OCI-LY1 (cell line): ENCODE data around the gene TICRR.

Source experiments
- H2AFZ ChIP-seq: fragments of 200-600 bp; sonication (generic), shearing (Covaris generic); 2 replicates; pipeline ENCODE4 v1.6.0; 2014; ENCODE audit warnings: antibody characterized with exemption, mild to moderate bottlenecking, low read length
- H3F3A ChIP-seq: fragments of 200-600 bp; sonication (generic), shearing (Covaris generic); 2 replicates; pipeline ENCODE4 v1.6.0; 2014; ENCODE audit warnings: mild to moderate bottlenecking, antibody characterized with exemption, low read length, moderate library complexity; ENCODE audit not compliant: insufficient read depth
- H3K27ac ChIP-seq: fragments of 200-600 bp; sonication (generic); 2 replicates; pipeline ENCODE4 v1.5.1; 2014; ENCODE audit warnings: low read length, mixed run types, mild to moderate bottlenecking, low read depth; ENCODE audit not compliant: poor library complexity, severe bottlenecking
- H3K27me3 ChIP-seq: fragments of 200-600 bp; sonication (generic); 2 replicates; pipeline ENCODE4 v1.6.0; 2014; ENCODE audit warnings: antibody characterized with exemption, mild to moderate bottlenecking, low read length, moderate library complexity; ENCODE audit not compliant: insufficient read depth
- H3K36me3 ChIP-seq: fragments of 200-600 bp; sonication (generic); 2 replicates; pipeline ENCODE4 v1.6.1; 2014; ENCODE audit warnings: mild to moderate bottlenecking, antibody characterized with exemption, low read length, moderate library complexity, mixed read lengths; ENCODE audit not compliant: insufficient read depth
- H3K4me1 ChIP-seq: fragments of 200-600 bp; sonication (generic); 2 replicates; pipeline ENCODE4 v1.5.1; 2014; ENCODE audit warnings: mild to moderate bottlenecking, low read length, moderate library complexity; ENCODE audit not compliant: insufficient read depth, severe bottlenecking
- H3K4me2 ChIP-seq: fragments of 200-600 bp; sonication (generic), shearing (Covaris generic); 2 replicates; pipeline ENCODE4 v1.6.1; 2014; ENCODE audit warnings: low read length
- H3K4me3 ChIP-seq: fragments of 200-600 bp; sonication (generic); 2 replicates; pipeline ENCODE4 v1.5.1; 2014; ENCODE audit warnings: low read length, low read depth, mild to moderate bottlenecking, mixed read lengths; ENCODE audit not compliant: poor library complexity, severe bottlenecking
- H3K79me2 ChIP-seq: fragments of 200-600 bp; shearing (Covaris generic); 2 replicates; pipeline ENCODE4 v1.6.1; 2016; ENCODE audit warnings: mixed run types, low read length, mixed read lengths; ENCODE audit not compliant: insufficient read depth
- H3K9ac ChIP-seq: fragments of 200-600 bp; sonication (generic), shearing (Covaris generic); 2 replicates; pipeline ENCODE4 v1.6.1; 2014; ENCODE audit warnings: mild to moderate bottlenecking, low read length, mixed read lengths
- H3K9me2 ChIP-seq: fragments of 200-600 bp; sonication (generic), shearing (Covaris generic); 2 replicates; pipeline ENCODE4 v1.6.1; 2014; ENCODE audit warnings: low read depth, mild to moderate bottlenecking, low read length, mixed read lengths
- H3K9me3 ChIP-seq: fragments of 200-600 bp; shearing (Covaris generic); 2 replicates; pipeline ENCODE4 v1.6.1; 2014; ENCODE audit warnings: low read length, mixed read lengths
- H4K20me1 ChIP-seq: fragments of 200-600 bp; sonication (generic), shearing (Covaris generic); 2 replicates; pipeline ENCODE4 v1.6.0; 2016; ENCODE audit warnings: mild to moderate bottlenecking, low read length; ENCODE audit not compliant: insufficient read depth
- EZH2 ChIP-seq: fragments of 200-600 bp; sonication (generic), shearing (Covaris generic); IDR thresholded peaks from 2 replicates; pipeline ENCODE4 v1.8.0; 2017; ENCODE audit warnings: borderline replicate concordance, mixed run types, mild to moderate bottlenecking, antibody characterized with exemption, low read length, moderate library complexity, mixed read lengths
- TF ChIP-seq, protein P1 (sequence below): fragments of 200-600 bp; sonication (generic), shearing (Covaris generic); IDR thresholded peaks from 2 replicates; pipeline ENCODE4 v1.5.1; 2017; ENCODE audit warnings: mild to moderate bottlenecking, antibody characterized with exemption, low read length, moderate library complexity, mixed read lengths

Gene TICRR

GRCh38 chr15:89556413-89557262, 18.6 kb upstream of the TICRR start:
- H4K20me1 ChIP-seq, result no peaks in the 10 kb centered on the region
- no peak overlapping the region for H3K27ac ChIP-seq
- no peaks in the 10 kb centered on the region for H3K27me3 ChIP-seq
- no peak overlapping the region for H2AFZ ChIP-seq
- no peak overlapping the region for H3K4me3 ChIP-seq
- H3K36me3 ChIP-seq, result no peaks in the 10 kb centered on the region
- no peak for TF ChIP-seq EZH2
- TF ChIP-seq, protein P1, sequence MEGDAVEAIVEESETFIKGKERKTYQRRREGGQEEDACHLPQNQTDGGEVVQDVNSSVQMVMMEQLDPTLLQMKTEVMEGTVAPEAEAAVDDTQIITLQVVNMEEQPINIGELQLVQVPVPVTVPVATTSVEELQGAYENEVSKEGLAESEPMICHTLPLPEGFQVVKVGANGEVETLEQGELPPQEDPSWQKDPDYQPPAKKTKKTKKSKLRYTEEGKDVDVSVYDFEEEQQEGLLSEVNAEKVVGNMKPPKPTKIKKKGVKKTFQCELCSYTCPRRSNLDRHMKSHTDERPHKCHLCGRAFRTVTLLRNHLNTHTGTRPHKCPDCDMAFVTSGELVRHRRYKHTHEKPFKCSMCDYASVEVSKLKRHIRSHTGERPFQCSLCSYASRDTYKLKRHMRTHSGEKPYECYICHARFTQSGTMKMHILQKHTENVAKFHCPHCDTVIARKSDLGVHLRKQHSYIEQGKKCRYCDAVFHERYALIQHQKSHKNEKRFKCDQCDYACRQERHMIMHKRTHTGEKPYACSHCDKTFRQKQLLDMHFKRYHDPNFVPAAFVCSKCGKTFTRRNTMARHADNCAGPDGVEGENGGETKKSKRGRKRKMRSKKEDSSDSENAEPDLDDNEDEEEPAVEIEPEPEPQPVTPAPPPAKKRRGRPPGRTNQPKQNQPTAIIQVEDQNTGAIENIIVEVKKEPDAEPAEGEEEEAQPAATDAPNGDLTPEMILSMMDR, result peak; percentile 56
- H3K9ac ChIP-seq, result no peak overlapping the region
- no peaks in the 10 kb centered on the region for H3K9me3 ChIP-seq
- H3K4me2 ChIP-seq, result no peak overlapping the region
- no peaks in the 10 kb centered on the region for H3K4me1 ChIP-seq
- no peaks in the 10 kb centered on the region for H3K79me2 ChIP-seq
- no peaks in the 10 kb centered on the region for H3K9me2 ChIP-seq
- H3F3A ChIP-seq, result no peaks in the 10 kb centered on the region

- Histone ChIP-seq H3K9me2 (no peaks in the 10 kb centered on the region), H3K9me3 (no peaks in the 10 kb centered on the region), H3K79me2 (no peaks in the 10 kb centered on the region), H3K4me2 (no peak overlapping the region), H3K36me3 (no peaks in the 10 kb centered on the region), H3K27me3 (no peaks in the 10 kb centered on the region), H3F3A (no peaks in the 10 kb centered on the region), H2AFZ (no peak overlapping the region), H3K9ac (no peak overlapping the region), H4K20me1 (no peaks in the 10 kb centered on the region), H3K4me1 (no peaks in the 10 kb centered on the region), H3K4me3 (no peak overlapping the region), H3K27ac (no peak overlapping the region)
- no peak for TF ChIP-seq EZH2
- TF ChIP-seq, protein P1, result no peak
Observed at GRCh38 chr15:89559769-89560264, 15.5 kb upstream of the TICRR start.

DNA sequence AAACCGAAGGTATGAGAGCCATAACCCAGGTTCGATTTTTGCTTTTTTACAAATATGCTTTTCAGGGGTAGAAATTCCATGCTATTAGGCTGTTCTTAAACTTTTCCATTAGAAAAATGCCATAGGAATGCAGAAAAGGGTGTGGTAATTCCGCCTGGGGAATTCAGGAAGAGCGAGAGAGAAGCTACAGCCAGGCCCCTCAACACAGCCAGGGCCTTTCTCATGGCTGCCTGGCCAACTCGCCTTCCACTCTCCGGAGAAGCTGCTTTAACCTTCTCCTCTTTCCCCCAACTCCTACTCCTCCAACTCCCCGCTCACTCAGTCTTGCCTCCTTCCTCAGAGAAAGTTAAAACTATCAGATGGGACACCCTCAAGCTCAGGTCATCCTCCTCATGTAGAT, 9.1 kb upstream of the TICRR start:
- Histone ChIP-seq H3K4me1 (no peaks in the 10 kb centered on the region), H3K4me3 (no peak overlapping the region), H3K9me3 (no peaks in the 10 kb centered on the region), H3F3A (no peaks in the 10 kb centered on the region), H3K79me2 (no peaks in the 10 kb centered on the region), H3K9me2 (no peaks in the 10 kb centered on the region), H3K9ac (no peak overlapping the region), H4K20me1 (no peaks in the 10 kb centered on the region), H3K27me3 (no peaks in the 10 kb centered on the region), H2AFZ (no peak overlapping the region), H3K36me3 (no peaks in the 10 kb centered on the region), H3K27ac (no peak overlapping the region), H3K4me2 (no peak overlapping the region)
- TF ChIP-seq, protein P1, result no peak
